HG03457 (cell line): ENCODE data around the gene EDN1.

Source experiments
- ATAC-seq: cut with Tn5 transposase; IDR thresholded peaks from one replicate; pipeline ENCODE4 v1.9.1; 2021; ENCODE audit warnings: moderate number of reproducible peaks; ENCODE audit not compliant: unreplicated experiment

EDN1 gene

GRCh38 chr6:12344961-12345693 lies 55.0 kb downstream of the EDN1 start:
- no peak for ATAC-seq

- no peak for ATAC-seq
Measured at GRCh38 chr6:12345694-12346058, 55.5 kb downstream of the EDN1 start.
